AG04450 (cell line): ENCODE measurements around the gene CCDC85A. TPM values are rescaled to one million over a fixed set of nuclear protein-coding genes. Genes with fewer than 3 reads are reported as not detected.

ENCODE experiments used
- CTCF ChIA-PET: fragments of 300-600, 350-600 bp; formaldehyde crosslinking; extraction: SDS; loops from one replicate; lab custom pipeline; 2022; ENCODE audit warnings: antibody characterized with exemption, inconsistent platforms; lab: Charles Lee
- POLR2A ChIA-PET: fragments of 350-600 bp; formaldehyde crosslinking; extraction: SDS; loops from one replicate; lab custom pipeline; 2021; ENCODE audit warnings: antibody characterized with exemption, inconsistent platforms; lab: Yijun Ruan, JAX
- DNase-seq: peaks from one replicate; pipeline ENCODE4 v3.0.0-alpha.2; 2011; ENCODE audit warnings: low read depth, low spot score
- H3K27ac ChIP-seq: one replicate; pipeline ENCODE4 v1.5.1; 2012; ENCODE audit warnings: low read depth, low read length, control low read depth
- H3K27me3 ChIP-seq: one replicate; pipeline ENCODE4 v1.6.0; 2012; ENCODE audit warnings: low read length; ENCODE audit not compliant: control insufficient read depth, insufficient read depth
- H3K4me3 ChIP-seq: 2 replicates; pipeline ENCODE4 v1.5.1; 2011; ENCODE audit warnings: mild to moderate bottlenecking, low read depth, low read length, control low read depth
- H3K9me3 ChIP-seq: 2 replicates; pipeline ENCODE4 v1.5.1; 2012; ENCODE audit warnings: low read length; ENCODE audit not compliant: control insufficient read depth, insufficient read depth
- CTCF ChIP-seq: IDR thresholded peaks from 2 replicates; pipeline ENCODE4 v1.5.1; 2011; ENCODE audit warnings: low read depth, low read length, control low read depth, inconsistent platforms
- polyA plus RNA-seq: library from polyadenylated mRNA; depleted of rRNA; stranded (reverse); fragments of >200 nt; gene quantifications from 2 replicates; pipeline ENCODE4 v1.2.3, GENCODE V29; 2011

The CCDC85A gene
- polyA plus RNA-seq, 1 experiment = not detected

DNA sequence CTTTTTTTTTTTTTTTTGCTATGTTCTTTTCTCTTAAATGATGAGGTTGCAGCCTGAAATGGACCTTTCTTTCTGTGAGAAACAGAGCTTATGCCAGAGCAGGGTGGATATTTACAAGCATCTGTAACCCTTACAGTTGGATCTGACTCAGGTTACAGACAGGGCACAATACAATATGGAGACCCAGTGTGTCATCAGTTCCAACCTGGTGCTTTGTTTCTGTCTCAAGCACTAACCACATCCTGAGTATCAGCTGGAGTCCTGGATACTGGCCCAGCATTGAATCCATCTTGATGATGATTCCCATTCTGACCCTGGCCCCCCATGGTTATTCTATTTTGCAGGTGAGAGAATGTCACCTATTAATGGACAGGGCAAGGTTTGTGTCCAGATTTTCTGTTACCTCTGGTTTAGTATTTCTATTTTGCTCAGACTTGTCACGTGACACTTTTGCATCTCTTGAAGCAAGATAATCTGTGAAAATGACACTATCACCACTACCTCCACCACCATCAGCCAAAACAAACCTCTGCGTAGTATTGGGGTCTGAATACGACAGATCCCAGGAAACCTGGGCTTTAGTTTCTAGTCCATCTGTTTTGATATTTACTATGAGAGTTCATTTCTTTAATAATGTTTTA is 174.0 kb downstream of the CCDC85A start:
- ChIA-PET POLR2A (no interaction called here), CTCF (no interaction called here)
- H3K27me3 ChIP-seq = no peaks in the 10 kb centered on the region
- no peak for DNase-seq
- TF ChIP-seq CTCF = no peak
- no peak overlapping the region for H3K4me3 ChIP-seq
- peaks cover 4% of the 10 kb centered on the region for H3K9me3 ChIP-seq
- H3K27ac ChIP-seq = no peak overlapping the region

- CTCF ChIA-PET = no interaction called here
Measured at GRCh38 chr2:56361844-56362243, 178.1 kb downstream of the CCDC85A start.

DNA sequence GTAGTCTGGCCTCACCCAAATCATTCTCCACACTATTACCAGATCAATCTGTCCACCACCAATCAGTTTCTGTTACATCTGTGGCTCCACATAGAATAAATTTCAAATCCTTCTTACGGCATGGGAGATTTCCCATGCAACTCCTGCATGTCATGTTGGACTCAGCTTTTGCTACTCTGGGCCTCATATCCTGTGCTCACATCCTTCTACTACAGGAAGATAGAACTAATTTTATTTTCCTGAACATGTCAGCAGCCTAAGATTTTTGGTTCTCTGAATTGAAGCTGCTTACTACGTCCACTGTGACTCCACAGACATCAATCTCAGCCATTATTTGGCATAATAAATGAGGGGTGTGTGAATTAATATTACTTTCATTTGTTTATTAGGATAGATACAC is 181.1 kb downstream of the CCDC85A start:
- POLR2A ChIA-PET = no interaction called here
- Histone ChIP-seq H3K27me3 (no peaks in the 10 kb centered on the region), H3K4me3 (no peak overlapping the region), H3K9me3 (no peaks in the 10 kb centered on the region; the same call in 1 of the 2 replicates), H3K27ac (no peak overlapping the region)
- TF ChIP-seq CTCF = no peak
- CTCF ChIA-PET = no interaction called here
- no peak for DNase-seq

More at GRCh38 chr2:56361844-56362243, 178.1 kb downstream of the CCDC85A start:
- Histone ChIP-seq H3K9me3 (no peaks in the 10 kb centered on the region; the same call in none of the 2 replicates), H3K27me3 (no peaks in the 10 kb centered on the region), H3K27ac (no peak overlapping the region), H3K4me3 (no peak overlapping the region)
- no peak for TF ChIP-seq CTCF
- DNase-seq = no peak
- POLR2A ChIA-PET = no interaction called here

DNA sequence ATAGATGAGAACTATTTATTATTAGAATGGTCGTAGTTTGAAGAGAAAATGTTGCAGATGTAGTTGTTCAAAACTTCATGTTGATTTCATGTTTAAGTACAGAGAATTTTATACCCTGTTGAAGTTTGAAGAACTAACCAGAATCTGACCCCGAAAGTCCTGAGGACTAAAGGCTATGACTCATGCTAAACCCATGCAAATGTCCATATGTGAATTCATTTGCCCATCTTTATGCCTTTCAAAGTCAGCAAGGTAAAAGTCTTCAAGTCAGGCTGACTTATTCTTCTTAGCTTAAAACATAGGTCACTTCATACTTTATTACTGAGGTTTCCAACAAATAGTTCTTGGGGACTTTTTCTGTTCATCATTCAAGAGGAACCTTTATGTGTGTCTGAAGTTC is 185.5 kb downstream of the CCDC85A start:
- ChIA-PET CTCF (no interaction called here), POLR2A (no interaction called here)
- no peak overlapping the region for H3K4me3 ChIP-seq
- H3K27me3 ChIP-seq = no peaks in the 10 kb centered on the region
- DNase-seq = no peak
- H3K27ac ChIP-seq = no peak overlapping the region
- TF ChIP-seq CTCF = no peak
- H3K9me3 ChIP-seq = peaks cover 4% of the 10 kb centered on the region

DNA sequence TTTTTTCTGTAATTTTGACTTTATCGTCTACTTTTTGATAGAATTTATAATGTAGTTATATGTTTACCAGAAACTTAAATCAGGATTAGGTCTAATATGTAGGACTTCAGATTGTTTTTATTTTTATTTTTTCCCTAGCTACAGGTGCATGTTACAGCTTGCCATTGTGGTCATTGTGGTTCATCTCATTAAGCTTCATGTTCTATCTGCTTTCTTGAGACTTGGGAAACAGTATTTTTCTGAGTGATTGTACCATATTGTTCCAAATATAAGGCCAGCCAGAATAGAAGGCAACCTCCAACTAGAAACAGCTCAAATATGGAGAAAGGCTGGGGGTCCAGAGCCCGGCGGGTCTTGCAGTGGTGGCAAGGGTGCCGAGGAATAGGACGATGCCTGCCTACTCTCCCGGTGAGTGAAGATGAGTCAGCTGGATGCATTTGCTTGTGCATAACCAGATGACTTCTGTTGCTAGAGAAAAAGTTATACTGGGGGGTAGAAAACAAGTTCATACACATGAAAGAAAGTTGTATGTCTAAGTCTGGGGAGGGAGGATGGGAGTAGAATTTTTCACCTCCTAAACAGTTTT is 188.4 kb downstream of the CCDC85A start:
- TF ChIP-seq CTCF = no peak
- CTCF ChIA-PET = no interaction called here
- Histone ChIP-seq H3K4me3 (no peak overlapping the region), H3K27ac (no peak overlapping the region), H3K9me3 (peaks cover 8% of the 10 kb centered on the region), H3K27me3 (no peaks in the 10 kb centered on the region)
- POLR2A ChIA-PET = no interaction called here
- DNase-seq = no peak
